ENCODE data around the gene SHQ1.

GRCh38 chr3:72789786-72790185, 58.5 kb downstream of the SHQ1 start:
- no peak for TF ChIP-seq CTCF (IDR thresholded peaks at IDR 0.05)
- TF ChIP-seq POLR2A (IDR thresholded peaks at IDR 0.05), result no peak
